ENCODE measurements around the gene LSM11.

LSM11 gene

DNA sequence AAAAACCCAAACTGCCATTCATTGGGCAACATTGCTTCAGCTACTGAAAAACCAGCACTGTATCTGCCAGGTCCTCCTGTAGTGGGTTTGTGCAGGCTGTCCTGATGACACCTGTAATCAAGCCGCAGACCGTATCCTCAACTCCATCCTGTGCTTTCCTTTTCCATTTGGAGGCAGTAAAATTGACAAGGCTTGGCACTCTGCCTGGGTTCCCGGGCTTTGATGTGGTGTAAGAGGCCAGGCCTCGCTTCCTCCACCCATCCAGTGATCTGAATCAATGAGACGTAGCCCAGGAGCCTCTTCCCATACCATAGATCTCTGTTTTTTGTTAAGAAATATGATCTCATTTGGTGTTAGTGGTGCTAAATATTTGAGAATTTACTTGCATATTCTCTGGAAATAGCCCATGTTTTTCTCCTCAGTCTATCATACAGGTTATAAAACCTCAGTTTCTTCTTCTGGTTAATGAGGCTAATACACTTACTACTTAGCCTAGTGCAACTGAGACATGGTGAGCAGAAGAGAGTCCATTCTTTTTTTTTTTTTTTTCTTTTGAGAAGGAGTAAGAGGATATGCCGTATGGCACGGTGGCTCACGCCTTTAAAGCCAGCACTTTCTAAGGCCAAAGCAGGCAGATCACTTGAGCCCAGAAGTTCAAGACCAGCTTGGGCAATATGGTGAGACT lies 34.8 kb downstream of the LSM11 start:
- DNase-seq = no peak

DNA sequence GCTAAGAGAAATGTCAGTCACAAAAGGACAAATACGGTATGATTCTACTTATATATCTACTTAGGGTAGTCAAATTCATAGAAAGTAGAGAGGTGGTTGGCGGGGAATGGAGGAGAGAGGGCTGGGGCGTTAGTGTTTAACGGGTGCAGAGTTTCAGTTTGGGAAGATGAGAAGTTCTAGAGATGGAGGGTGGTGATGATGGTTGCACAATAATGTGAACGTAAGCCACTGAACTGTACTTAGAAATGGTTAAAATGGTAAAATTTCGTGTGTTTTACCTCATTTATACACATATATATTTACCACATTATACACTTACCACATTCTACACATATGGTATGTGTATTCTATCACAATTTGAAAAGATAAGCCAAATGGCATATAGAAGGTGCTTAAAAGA lies 35.7 kb downstream of the LSM11 start:
- DNase-seq = no peak

DNA sequence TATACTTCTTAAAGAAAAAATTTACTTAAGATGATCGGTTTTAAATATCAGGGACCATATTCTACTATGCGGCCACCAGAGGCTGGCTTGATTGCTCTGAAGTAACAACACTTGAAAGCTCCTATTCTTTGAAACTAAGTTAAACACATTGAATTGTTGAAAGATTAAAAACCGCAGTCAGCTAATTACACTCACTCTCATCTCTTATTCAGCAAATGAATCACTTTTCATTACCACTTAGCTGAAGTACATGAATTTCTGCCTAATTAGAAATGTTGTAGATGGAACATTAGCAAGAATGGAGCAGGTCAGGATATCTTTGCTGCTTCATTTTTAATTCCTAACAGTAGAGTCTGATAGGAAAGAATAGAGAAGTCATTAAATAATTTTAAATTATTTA lies 42.3 kb downstream of the LSM11 start:
- DNase-seq = no peak

DNA sequence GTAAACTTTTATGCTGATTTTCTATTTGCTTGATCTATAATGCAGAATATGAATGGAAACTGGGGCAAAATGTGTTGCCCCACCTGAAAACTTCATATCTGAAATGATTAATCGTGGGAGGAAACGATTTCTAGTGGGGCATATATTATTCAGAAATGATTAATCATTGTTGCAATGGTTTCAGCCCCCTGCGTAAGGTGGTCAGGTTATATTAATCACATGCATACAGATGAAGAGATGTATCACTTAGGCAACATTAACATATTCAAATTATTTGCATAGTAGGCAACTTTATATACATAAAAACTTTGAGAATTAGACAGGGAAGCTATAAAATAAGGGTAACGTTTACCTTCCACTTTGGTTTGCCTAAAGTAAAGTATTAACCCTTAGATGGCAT lies 49.8 kb downstream of the LSM11 start:
- DNase-seq = no peak

DNA sequence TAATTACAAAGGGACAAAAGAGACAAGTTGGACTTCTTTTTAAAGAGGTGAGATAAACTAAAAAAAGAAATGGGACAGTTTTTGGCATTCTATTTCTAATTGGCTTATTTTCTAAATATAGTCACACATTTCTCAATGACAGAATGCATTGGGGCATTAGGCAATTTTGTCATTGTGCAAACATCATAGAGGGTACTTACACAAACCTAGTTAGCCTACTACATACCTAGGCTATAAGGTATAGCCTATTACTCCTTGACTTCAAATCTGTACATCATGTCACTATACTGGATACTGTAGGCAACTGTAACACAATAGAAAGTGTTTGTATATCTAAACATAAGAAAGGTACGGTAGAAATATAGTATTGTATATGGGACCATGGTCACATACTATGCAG lies 56.1 kb downstream of the LSM11 start:
- DNase-seq = no peak

DNA sequence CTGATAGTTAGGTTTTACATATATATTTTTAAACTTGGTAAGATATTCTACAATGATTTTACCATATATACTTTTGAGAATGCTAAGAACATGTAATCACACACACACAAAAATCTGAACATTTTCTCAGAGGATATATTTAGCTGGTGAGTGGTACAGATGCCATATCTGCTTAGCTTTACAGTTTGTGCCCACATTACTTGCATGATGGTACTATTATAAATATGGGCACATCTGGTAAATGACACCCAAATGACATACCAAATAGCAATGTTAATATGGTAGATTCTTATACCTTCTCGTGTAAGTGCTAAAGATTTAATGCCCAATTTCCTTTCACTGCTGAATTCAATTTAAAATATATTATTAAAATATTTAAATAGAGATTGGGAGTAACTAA lies 56.6 kb downstream of the LSM11 start:
- DNase-seq = no peak

DNA sequence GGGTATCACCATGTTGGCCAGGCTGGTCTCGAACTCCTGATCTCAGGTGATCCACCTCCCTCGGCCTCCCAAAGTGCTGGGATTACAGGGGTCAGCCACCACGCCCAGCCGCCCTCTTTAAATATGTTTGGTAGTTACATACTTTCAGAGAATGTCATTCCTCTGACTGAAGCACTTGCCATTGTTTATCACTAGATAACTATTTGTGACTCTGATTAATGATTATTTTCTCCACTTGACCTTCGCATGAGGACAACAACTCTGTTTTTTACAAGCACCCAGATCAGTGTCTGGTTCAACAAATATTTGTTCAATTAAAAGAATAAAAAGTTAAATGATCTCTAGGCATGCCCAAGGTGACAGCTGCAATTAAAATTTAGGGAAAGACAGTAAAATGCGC lies 59.2 kb downstream of the LSM11 start:
- no peak for DNase-seq

DNA sequence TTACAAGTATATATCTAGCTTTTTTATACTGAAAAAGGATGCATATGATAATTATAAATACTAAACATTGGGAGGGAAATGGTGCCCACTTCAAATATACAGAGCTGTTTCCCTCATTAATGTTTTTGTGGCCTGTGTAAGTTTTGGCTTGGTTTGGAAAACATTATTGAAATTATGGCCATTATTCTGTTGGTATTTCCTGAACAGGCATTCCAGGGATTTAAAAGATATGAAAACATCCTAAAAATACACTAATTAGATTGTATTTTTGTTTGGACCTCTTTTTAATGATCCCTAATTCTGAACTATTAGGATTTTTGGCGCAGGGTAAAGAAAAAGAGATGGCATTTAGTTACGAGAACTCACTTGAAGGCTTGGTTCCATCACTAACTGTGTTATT lies 64.5 kb downstream of the LSM11 start:
- DNase-seq = no peak
